Liver (tissue), 9 donors: ENCODE measurements around the gene BTN3A1. TPM values are rescaled to one million over a fixed set of nuclear protein-coding genes. Genes with fewer than 3 reads are reported as not detected.
"Not testable (repeated sequence)": the region's sequence is repeated elsewhere in the genome, so short reads cannot be mapped to it uniquely, and the experiment has no call there.

Experiments used
- DNase-seq: peaks from one replicate; pipeline ENCODE4 v3.0.0-alpha.2; 2017; ENCODE audit warnings: low spot score
- H3K27ac ChIP-seq, 2 donors: one replicate each; pipeline ENCODE4 v1.7.0; 2013; ENCODE audit warnings: inconsistent platforms in 2 of 2, low read length in 2 of 2, control low read depth in 1 of 2, low read depth in 1 of 2, mild to moderate bottlenecking in 1 of 2
- H3K27me3 ChIP-seq, 4 donors: one replicate each; pipeline versions ENCODE4 v1.6.1 to v1.7.0; 2013; ENCODE audit warnings: low read length in 3 of 4, inconsistent platforms in 1 of 4, mild to moderate bottlenecking in 1 of 4, moderate library complexity in 1 of 4; ENCODE audit not compliant: control insufficient read depth in 4 of 4, insufficient read depth in 4 of 4
- H3K36me3 ChIP-seq, 4 donors: one replicate each; pipeline versions ENCODE4 v1.6.1 to v1.7.0; 2013; ENCODE audit warnings: low read length in 3 of 4, mild to moderate bottlenecking in 3 of 4, low read depth in 1 of 4, moderate library complexity in 1 of 4; ENCODE audit not compliant: control insufficient read depth in 4 of 4, insufficient read depth in 3 of 4
- H3K4me1 ChIP-seq, 4 donors: one replicate each; pipeline versions ENCODE4 v1.6.1 to v1.7.0; 2013; ENCODE audit warnings: low read length in 3 of 4, mild to moderate bottlenecking in 3 of 4, moderate library complexity in 1 of 4; ENCODE audit not compliant: control insufficient read depth in 4 of 4, insufficient read depth in 4 of 4
- H3K4me3 ChIP-seq, 3 donors: one replicate each; pipeline versions ENCODE4 v1.6.1 to v1.7.0; 2013; ENCODE audit warnings: low read length in 3 of 3, control low read depth in 1 of 3, low read depth in 1 of 3, mild to moderate bottlenecking in 1 of 3
- H3K9ac ChIP-seq, 2 donors: one replicate each; pipeline ENCODE4 v1.7.0; 2013; ENCODE audit warnings: low read length in 2 of 2, mild to moderate bottlenecking in 2 of 2, moderate library complexity in 2 of 2, control low read depth in 1 of 2, low read depth in 1 of 2
- H3K9me3 ChIP-seq, 4 donors: one replicate each; pipeline versions ENCODE4 v1.6.1 to v1.7.0; 2013; ENCODE audit warnings: low read length in 3 of 4; ENCODE audit not compliant: control insufficient read depth in 4 of 4
- CTCF ChIP-seq: fragments of 150-350 bp; IDR thresholded peaks from 2 replicates; pipeline ENCODE4 v1.5.1; 2017; ENCODE audit warnings: improper control_type of control experiment, low read depth, low read length; ENCODE audit not compliant: missing input control
- FOXA1 ChIP-seq: IDR thresholded peaks from 2 replicates; pipeline ENCODE4 v1.6.1; 2016; ENCODE audit warnings: antibody characterized with exemption
- FOXA2 ChIP-seq: IDR thresholded peaks from 2 replicates; pipeline ENCODE4 v1.6.1; 2016; ENCODE audit warnings: antibody characterized with exemption
- GABPA ChIP-seq, 2 donors: IDR thresholded peaks in 1 of 2; conservative IDR thresholded peaks in 1 of 2; 2 replicates each; pipeline ENCODE4 v1.6.1; 2016; ENCODE audit warnings: antibody characterized with exemption in 2 of 2, mild to moderate bottlenecking in 1 of 2, moderate library complexity in 1 of 2
- HNF4A ChIP-seq, 2 donors: conservative IDR thresholded peaks; 2 replicates each; pipeline ENCODE4 v1.6.1; 2016; ENCODE audit warnings: antibody characterized with exemption in 2 of 2, mild to moderate bottlenecking in 2 of 2
- HNF4G ChIP-seq: IDR thresholded peaks from 2 replicates; pipeline ENCODE4 v1.6.1; 2016; ENCODE audit warnings: antibody characterized with exemption
- JUND ChIP-seq, 2 donors: IDR thresholded peaks; 2 replicates each; pipeline ENCODE4 v1.6.1; 2016; ENCODE audit warnings: antibody characterized with exemption in 2 of 2
- NR2F2 ChIP-seq: IDR thresholded peaks from 2 replicates; pipeline ENCODE4 v1.6.1; 2016; ENCODE audit warnings: antibody characterized with exemption
- RAD21 ChIP-seq, 2 donors: IDR thresholded peaks; 2 replicates each; pipeline ENCODE4 v1.6.1; 2016; ENCODE audit warnings: antibody characterized with exemption in 2 of 2, mild to moderate bottlenecking in 2 of 2
- REST ChIP-seq: IDR thresholded peaks from 2 replicates; pipeline ENCODE4 v1.6.1; 2016; ENCODE audit warnings: antibody characterized with exemption, mild to moderate bottlenecking
- RXRA ChIP-seq, 2 donors: IDR thresholded peaks; 2 replicates each; pipeline ENCODE4 v1.6.1; 2017 to 2018; ENCODE audit warnings: antibody characterized with exemption in 2 of 2, mild to moderate bottlenecking in 1 of 2
- SP1 ChIP-seq: IDR thresholded peaks from 2 replicates; pipeline ENCODE4 v1.6.1; 2018; ENCODE audit warnings: antibody characterized with exemption, mild to moderate bottlenecking
- TAF1 ChIP-seq: conservative IDR thresholded peaks from 2 replicates; pipeline ENCODE4 v1.6.1; 2016; ENCODE audit warnings: antibody characterized with exemption, mild to moderate bottlenecking
- YY1 ChIP-seq: IDR thresholded peaks from 2 replicates; pipeline ENCODE4 v1.6.1; 2016; ENCODE audit warnings: antibody characterized with exemption, mild to moderate bottlenecking
- WGBS: extraction: QIAGEN DNeasy Blood & Tissue Kit; methylation state at CpG from one replicate; pipeline ENCODE4 v1.1.7; 2013; 5-methylcytosine and 5-hydroxymethylcytosine counted together
- polyA plus RNA-seq, 2 donors: library from polyadenylated mRNA; stranded (reverse) in 1 of 2; unstranded in 1 of 2; fragments of 200-250 nt in 1 of 2; fragments of >200 nt in 1 of 2; fragmentation: Nextera tagmentation in 1 of 2; extraction: Ambion mirVana in 1 of 2; gene quantifications; one replicate each; pipeline versions ENCODE4 v1.2.1 to v1.2.3, GENCODE V29; 2013 to 2015
- total RNA-seq, 2 donors: library from RNA; depleted of rRNA; stranded (reverse); fragments of >200 nt; gene quantifications; one replicate each; pipeline ENCODE4 v1.2.3, GENCODE V29; 2014
- TF ChIP-seq, protein P1 (sequence below): IDR thresholded peaks from 2 replicates; pipeline ENCODE4 v1.6.1; 2016; ENCODE audit warnings: antibody characterized with exemption
- TF ChIP-seq, protein P2 (sequence below): IDR thresholded peaks from 2 replicates; pipeline ENCODE4 v1.6.1; 2016; ENCODE audit warnings: antibody characterized with exemption
- donor health status: healthy.
- donor health status: healthy.
- donor health status: healthy.
- donor health status: healthy.
- donor health status: healthy.

The BTN3A1 gene
- total and polyA plus RNA-seq, 4 donors = 2.3 to 17.1 (median 6.3) TPM

DNA sequence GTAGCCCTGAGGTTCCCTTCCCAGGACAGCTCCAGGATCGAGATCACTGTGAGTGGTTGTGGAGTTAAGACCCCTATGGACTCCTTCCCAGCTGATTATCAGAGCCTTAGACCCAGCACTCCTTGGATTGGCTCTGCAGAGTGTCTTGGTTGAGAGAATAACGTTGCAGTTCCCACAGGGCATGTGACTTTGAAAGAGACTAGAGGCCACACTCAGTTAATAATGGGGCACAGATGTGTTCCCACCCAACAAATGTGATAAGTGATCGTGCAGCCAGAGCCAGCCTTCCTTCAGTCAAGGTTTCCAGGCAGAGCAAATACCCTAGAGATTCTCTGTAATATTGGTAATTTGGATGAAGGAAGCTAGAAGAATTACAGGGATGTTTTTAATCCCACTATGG lies 24.4 kb upstream of the BTN3A1 start:
- H3K4me1 ChIP-seq = no peaks in the 10 kb centered on the region
- 75% methylated on average over 3 of the region's 3 CpGs for WGBS
- H3K27ac ChIP-seq = no peak overlapping the region

GRCh38 chr6:26378143-26378542 lies 23.9 kb upstream of the BTN3A1 start:
- H3K36me3 ChIP-seq = peaks cover 0 to 25% (median 15%) of the 10 kb centered on the region in 4 donors
- not testable (repeated sequence) for H3K27ac ChIP-seq, H3K4me1 ChIP-seq, H3K9ac ChIP-seq, H3K9me3 ChIP-seq, H3K27me3 ChIP-seq, DNase-seq, H3K4me3 ChIP-seq

More for the DNA sequence above, 24.4 kb upstream of the BTN3A1 start:
- Histone ChIP-seq H3K9me3 (no peaks in the 10 kb centered on the region), H3K4me3 (no peak overlapping the region), H3K36me3 (peaks cover 0 to 26% (median 15%) of the 10 kb centered on the region in 4 donors), H3K9ac (no peak overlapping the region), H3K27me3 (no peaks in the 10 kb centered on the region)
- no peak for DNase-seq
- TF ChIP-seq TAF1 (no peak), FOXA1 (no peak), HNF4G (no peak), GABPA (IDR thresholded peaks at IDR 0.05 in 1 of 2, conservative IDR thresholded peaks at IDR 0.05 in 1 of 2) (no peak), NR2F2 (no peak), HNF4A (conservative IDR thresholded peaks at IDR 0.05) (no peak), RXRA (IDR thresholded peaks at IDR 0.05) (no peak), FOXA2 (no peak), REST (no peak), JUND (IDR thresholded peaks at IDR 0.05) (no peak), RAD21 (IDR thresholded peaks at IDR 0.05) (no peak)
- TF ChIP-seq, protein P1, sequence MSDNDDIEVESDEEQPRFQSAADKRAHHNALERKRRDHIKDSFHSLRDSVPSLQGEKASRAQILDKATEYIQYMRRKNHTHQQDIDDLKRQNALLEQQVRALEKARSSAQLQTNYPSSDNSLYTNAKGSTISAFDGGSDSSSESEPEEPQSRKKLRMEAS = no peak

DNA sequence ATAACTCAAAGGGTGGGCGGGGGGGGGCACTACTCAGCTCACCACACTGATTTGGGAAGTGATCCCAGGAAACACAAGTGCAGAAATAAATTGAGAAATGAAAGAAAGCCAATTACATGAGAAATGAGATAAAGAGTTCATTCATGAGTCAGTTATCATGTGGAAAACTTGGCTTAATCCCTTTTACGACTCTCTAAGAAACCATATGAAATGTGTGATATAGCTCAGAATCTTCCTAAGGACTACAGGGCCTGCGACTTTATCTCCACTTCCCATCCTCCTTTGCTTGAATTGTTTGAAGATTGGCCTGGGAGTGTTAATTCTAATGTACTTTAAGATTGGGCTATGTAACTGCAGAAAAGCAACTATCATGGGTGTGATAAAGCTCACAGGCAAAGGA lies 22.8 kb upstream of the BTN3A1 start:
- Histone ChIP-seq H3K27me3 (no peaks in the 10 kb centered on the region), H3K4me3 (no peak overlapping the region), H3K27ac (no peak overlapping the region), H3K9ac (no peak overlapping the region), H3K4me1 (peaks cover 0 to 9% (median 4%) of the 10 kb centered on the region in 4 donors), H3K36me3 (peaks cover 0 to 15% (median 11%) of the 10 kb centered on the region in 4 donors), H3K9me3 (no peaks in the 10 kb centered on the region)
- WGBS = 77% methylated on average over 3 of the region's 3 CpGs
- no peak for DNase-seq
- TF ChIP-seq FOXA1 = no peak
- no peak for TF ChIP-seq TAF1
- no peak for TF ChIP-seq YY1
- TF ChIP-seq HNF4G = no peak
- TF ChIP-seq, protein P1 = no peak
- TF ChIP-seq RXRA (IDR thresholded peaks at IDR 0.05) = no peak
- TF ChIP-seq FOXA2 = no peak
- TF ChIP-seq RAD21 (IDR thresholded peaks at IDR 0.05) = no peak
- TF ChIP-seq CTCF = no peak
- TF ChIP-seq, protein P2, sequence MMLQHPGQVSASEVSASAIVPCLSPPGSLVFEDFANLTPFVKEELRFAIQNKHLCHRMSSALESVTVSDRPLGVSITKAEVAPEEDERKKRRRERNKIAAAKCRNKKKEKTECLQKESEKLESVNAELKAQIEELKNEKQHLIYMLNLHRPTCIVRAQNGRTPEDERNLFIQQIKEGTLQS = no peak
- no peak for TF ChIP-seq HNF4A (conservative IDR thresholded peaks at IDR 0.05)
- no peak for TF ChIP-seq GABPA (IDR thresholded peaks at IDR 0.05 in 1 of 2, conservative IDR thresholded peaks at IDR 0.05 in 1 of 2)
- TF ChIP-seq JUND (IDR thresholded peaks at IDR 0.05) = no peak
- TF ChIP-seq SP1 = no peak
- TF ChIP-seq NR2F2 = no peak
- no peak for TF ChIP-seq REST
